Peyer's patch (tissue), 4 donors: ENCODE measurements around the gene TUBGCP5. TPM values are rescaled to one million over a fixed set of nuclear protein-coding genes. Genes with fewer than 3 reads are reported as not detected.
"Not testable (repeated sequence)": the region's sequence is repeated elsewhere in the genome, so short reads cannot be mapped to it uniquely, and the experiment has no call there.

Experiments
- DNase-seq, 3 donors: peaks; one replicate each; pipeline ENCODE4 v3.0.0-alpha.2; 2017 to 2019
- H3K27ac ChIP-seq, 4 donors: fragments of 200-600 bp; sonication (generic); one replicate each; pipeline ENCODE4 v1.5.1; 2016 to 2019
- H3K27me3 ChIP-seq, 2 donors: fragments of 200-600 bp; sonication (generic); one replicate each; pipeline ENCODE4 v1.5.1; 2019
- H3K36me3 ChIP-seq, 3 donors: fragments of 200-600 bp; sonication (generic); one replicate each; pipeline ENCODE4 v1.5.1; 2016 to 2019
- H3K4me1 ChIP-seq, 4 donors: fragments of 200-600 bp; sonication (generic); one replicate each; pipeline ENCODE4 v1.5.1; 2016 to 2019
- H3K4me3 ChIP-seq, 4 donors: fragments of 200-600 bp; sonication (generic); 1 replicate in 3 of 4; 2 replicates in 1 of 4; pipeline ENCODE4 v1.5.1; 2016 to 2019; ENCODE audit warnings: mild to moderate bottlenecking in 1 of 4
- H3K9me3 ChIP-seq, 4 donors: fragments of 200-600 bp; sonication (generic); one replicate each; pipeline ENCODE4 v1.5.1; 2016 to 2019; ENCODE audit warnings: mild to moderate bottlenecking in 1 of 4
- CTCF ChIP-seq, 6 experiments: fragments of 450-650 bp in 4 of 6; fragments of 200-600 bp in 2 of 6; sonication (generic) in 1 of 6; IDR thresholded peaks; one replicate each; pipeline ENCODE4 v1.5.1; 2017 to 2019; ENCODE audit warnings: antibody characterized with exemption in 6 of 6, mild to moderate bottlenecking in 3 of 6, moderate library complexity in 1 of 6
- POLR2A ChIP-seq, 2 donors: fragments of 450-650 bp; IDR thresholded peaks; one replicate each; pipeline ENCODE4 v1.5.1; 2017; ENCODE audit warnings: antibody characterized with exemption in 2 of 2, mild to moderate bottlenecking in 2 of 2, moderate library complexity in 2 of 2
- total RNA-seq, 4 donors: library from RNA; depleted of rRNA; stranded (reverse); fragments of >200 nt; gene quantifications; one replicate each; pipeline ENCODE4 v1.1.0, GENCODE V29; 2016

TUBGCP5 gene
- total RNA-seq, 4 donors from 2014 or later = 10.3 to 35.5 (median 26.1) TPM

- no peak for DNase-seq
- Histone ChIP-seq H3K4me1 (no peaks in the 10 kb centered on the region), H3K9me3 (no peaks in the 10 kb centered on the region), H3K4me3 (no peak overlapping the region), H3K36me3 (no peaks in the 10 kb centered on the region), H3K27ac (no peak overlapping the region), H3K27me3 (no peaks in the 10 kb centered on the region)
- TF ChIP-seq POLR2A (IDR thresholded peaks at IDR 0.05) (no peak), CTCF (IDR thresholded peaks at IDR 0.05) (no peak)
Measured at GRCh38 chr15:23049984-23050628, 10.7 kb upstream of the TUBGCP5 start.

GRCh38 chr15:23048572-23049282, 9.4 kb upstream of the TUBGCP5 start:
- H3K9me3 ChIP-seq, H3K4me1 ChIP-seq, DNase-seq, H3K4me3 ChIP-seq, H3K27me3 ChIP-seq, H3K36me3 ChIP-seq, H3K27ac ChIP-seq: not testable (repeated sequence)

GRCh38 chr15:23043987-23044386, 4.6 kb upstream of the TUBGCP5 start:
- not testable (repeated sequence) for H3K36me3 ChIP-seq, H3K4me1 ChIP-seq, H3K27me3 ChIP-seq, H3K4me3 ChIP-seq, H3K9me3 ChIP-seq, H3K27ac ChIP-seq, DNase-seq

- not testable (repeated sequence) for DNase-seq, H3K27me3 ChIP-seq, H3K27ac ChIP-seq, H3K4me3 ChIP-seq, H3K4me1 ChIP-seq, H3K9me3 ChIP-seq, H3K36me3 ChIP-seq
Measured at GRCh38 chr15:23043535-23043934, 4.2 kb upstream of the TUBGCP5 start.

DNA sequence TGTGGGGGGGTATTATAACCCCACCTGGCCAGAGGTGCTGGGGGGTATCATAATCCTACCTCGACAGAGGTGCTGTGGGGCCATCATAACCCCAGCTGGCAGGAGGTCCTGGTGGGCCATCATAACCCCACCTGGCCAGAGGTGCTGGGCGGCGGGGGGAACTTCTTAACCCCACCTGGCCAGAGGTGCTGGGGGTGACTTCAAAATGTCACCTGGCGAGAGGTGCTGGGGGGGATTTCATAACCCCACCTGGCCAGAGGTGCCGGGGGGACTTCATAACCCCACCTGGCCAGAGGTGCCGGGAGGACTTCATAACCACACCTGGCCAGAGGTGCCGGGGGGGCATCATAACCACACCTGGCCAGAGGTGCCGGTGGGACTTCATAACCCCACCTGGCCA, 2.4 kb upstream of the TUBGCP5 start:
- H3K9me3 ChIP-seq, H3K27ac ChIP-seq, H3K36me3 ChIP-seq, H3K27me3 ChIP-seq, H3K4me3 ChIP-seq, DNase-seq: not testable (repeated sequence)
- H3K4me1 ChIP-seq = peaks cover 0 to 12% (median 0%) of the 10 kb centered on the region in 4 donors

- DNase-seq = no peak
- no peaks in the 10 kb centered on the region for H3K27me3 ChIP-seq
- H3K4me3 ChIP-seq = peak overlapping the region; percentile 73 to 98 (median 85)
- H3K27ac ChIP-seq = peak overlapping the region in 3 of 4 donors; percentile 84 to 91 (median 88)
- TF ChIP-seq CTCF (IDR thresholded peaks at IDR 0.05) (no peak), POLR2A (IDR thresholded peaks at IDR 0.05) (no peak)
- H3K36me3 ChIP-seq = peaks cover 0 to 13% (median 0%) of the 10 kb centered on the region in 3 donors
- peaks cover 0 to 12% (median 0%) of the 10 kb centered on the region in 4 donors for H3K4me1 ChIP-seq
- no peaks in the 10 kb centered on the region for H3K9me3 ChIP-seq
Measured at GRCh38 chr15:23039917-23040281, 530 bp upstream of the TUBGCP5 start.

DNA sequence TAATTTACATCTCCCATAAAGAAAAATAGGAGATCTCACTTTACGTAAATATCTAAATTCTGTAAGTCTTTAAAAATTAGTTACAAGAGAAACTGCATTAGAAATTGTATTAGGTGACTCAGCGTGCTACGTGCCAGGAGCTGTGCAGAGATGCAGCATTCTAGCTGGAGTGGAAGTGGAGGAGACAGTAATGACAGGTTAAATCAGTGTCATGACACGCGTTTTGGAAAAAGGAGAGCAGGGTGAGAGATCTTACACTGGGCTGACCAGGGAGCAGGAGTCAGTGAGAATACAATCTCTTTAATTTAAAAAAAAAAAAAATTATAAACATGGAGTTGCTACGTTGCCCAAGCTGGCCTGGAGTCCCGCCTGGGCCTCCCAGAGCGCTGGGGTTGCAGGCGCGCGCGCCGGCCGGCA, 635 bp downstream of the TUBGCP5 start:
- TF ChIP-seq POLR2A (IDR thresholded peaks at IDR 0.05) = no peak
- Histone ChIP-seq H3K4me1 (peaks cover 0 to 12% (median 0%) of the 10 kb centered on the region in 4 donors), H3K27me3 (no peaks in the 10 kb centered on the region), H3K9me3 (no peaks in the 10 kb centered on the region), H3K27ac (peak overlapping the region; percentile 67 to 91 (median 86)), H3K4me3 (peak overlapping the region; percentile 73 to 98 (median 85)), H3K36me3 (peaks cover 0 to 23% (median 0%) of the 10 kb centered on the region in 3 donors)
- no peak for DNase-seq

GRCh38 chr15:23035964-23036566, 3.3 kb downstream of the TUBGCP5 start:
- H3K4me1 ChIP-seq = peaks cover 0 to 12% (median 0%) of the 10 kb centered on the region in 4 donors
- H3K4me3 ChIP-seq = no peak overlapping the region
- no peaks in the 10 kb centered on the region for H3K9me3 ChIP-seq
- DNase-seq = peak in 2 of 3 donors; percentile 39 to 68
- no peak overlapping the region for H3K27ac ChIP-seq
- TF ChIP-seq CTCF (IDR thresholded peaks at IDR 0.05) = peak; percentile 14 to 67 (median 48)
- TF ChIP-seq POLR2A (IDR thresholded peaks at IDR 0.05) = no peak
- H3K27me3 ChIP-seq = no peaks in the 10 kb centered on the region
- H3K36me3 ChIP-seq = peaks cover 0 to 46% (median 0%) of the 10 kb centered on the region in 3 donors
